ENCODE measurements around the gene GHDC.

DNA sequence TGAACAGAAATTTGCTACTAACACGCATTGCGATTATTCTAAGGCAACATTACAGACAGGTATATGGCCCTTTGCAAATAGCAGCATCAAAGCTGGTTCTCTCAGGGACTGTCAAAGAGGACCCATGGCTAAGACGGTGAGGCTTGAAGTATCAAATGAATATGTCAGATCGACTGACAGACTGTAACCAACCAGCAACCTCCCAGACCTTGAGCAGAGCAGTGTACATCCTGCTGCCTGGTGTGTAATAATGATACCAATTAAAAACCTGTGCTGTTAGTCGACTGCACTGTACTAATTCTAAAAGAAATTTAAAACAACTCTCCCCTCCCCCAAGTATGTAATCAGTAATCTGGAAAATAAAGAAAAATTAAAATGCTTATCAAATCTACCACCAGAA, 35.9 kb upstream of the GHDC start:
- TF ChIP-seq, protein P1, sequence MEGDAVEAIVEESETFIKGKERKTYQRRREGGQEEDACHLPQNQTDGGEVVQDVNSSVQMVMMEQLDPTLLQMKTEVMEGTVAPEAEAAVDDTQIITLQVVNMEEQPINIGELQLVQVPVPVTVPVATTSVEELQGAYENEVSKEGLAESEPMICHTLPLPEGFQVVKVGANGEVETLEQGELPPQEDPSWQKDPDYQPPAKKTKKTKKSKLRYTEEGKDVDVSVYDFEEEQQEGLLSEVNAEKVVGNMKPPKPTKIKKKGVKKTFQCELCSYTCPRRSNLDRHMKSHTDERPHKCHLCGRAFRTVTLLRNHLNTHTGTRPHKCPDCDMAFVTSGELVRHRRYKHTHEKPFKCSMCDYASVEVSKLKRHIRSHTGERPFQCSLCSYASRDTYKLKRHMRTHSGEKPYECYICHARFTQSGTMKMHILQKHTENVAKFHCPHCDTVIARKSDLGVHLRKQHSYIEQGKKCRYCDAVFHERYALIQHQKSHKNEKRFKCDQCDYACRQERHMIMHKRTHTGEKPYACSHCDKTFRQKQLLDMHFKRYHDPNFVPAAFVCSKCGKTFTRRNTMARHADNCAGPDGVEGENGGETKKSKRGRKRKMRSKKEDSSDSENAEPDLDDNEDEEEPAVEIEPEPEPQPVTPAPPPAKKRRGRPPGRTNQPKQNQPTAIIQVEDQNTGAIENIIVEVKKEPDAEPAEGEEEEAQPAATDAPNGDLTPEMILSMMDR (IDR thresholded peaks at IDR 0.05; ENCODE audit: extremely low read depth in 1 of 2, insufficient read depth in 1 of 2, low read depth in 1 of 2, low read length in 2 of 2) = no peak
- TF ChIP-seq EZH2 (IDR thresholded peaks at IDR 0.05; ENCODE audit: borderline replicate concordance, low read depth, low read length, severe bottlenecking) = no peak
- TF ChIP-seq POLR2A (IDR thresholded peaks at IDR 0.05; ENCODE audit: low read depth, low read length) = no peak
- no peak for TF ChIP-seq POLR2AphosphoS5 (IDR thresholded peaks at IDR 0.05; ENCODE audit: insufficient read depth, low read depth, low read length)
- TF ChIP-seq, protein P2, sequence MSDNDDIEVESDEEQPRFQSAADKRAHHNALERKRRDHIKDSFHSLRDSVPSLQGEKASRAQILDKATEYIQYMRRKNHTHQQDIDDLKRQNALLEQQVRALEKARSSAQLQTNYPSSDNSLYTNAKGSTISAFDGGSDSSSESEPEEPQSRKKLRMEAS (IDR thresholded peaks at IDR 0.05; ENCODE audit: insufficient read depth, insufficient read length) = no peak
- no peak for TF ChIP-seq FOS (IDR thresholded peaks at IDR 0.05; ENCODE audit: borderline replicate concordance, insufficient read depth, low read length)
- no peak for TF ChIP-seq GATA2 (IDR thresholded peaks at IDR 0.05; ENCODE audit: insufficient read depth, insufficient read length, low read depth, low read length)

All from endothelial cell of umbilical vein (primary cell).